IPS-15b (cell line): ENCODE results near the gene ARHGAP26.

Experiments
- H3K27me3 ChIP-seq: one replicate; pipeline ENCODE4 v1.6.1; 2013; ENCODE audit warnings: low read length; ENCODE audit not compliant: control insufficient read depth, insufficient read depth
- H3K36me3 ChIP-seq: one replicate; pipeline ENCODE4 v1.6.1; 2013; ENCODE audit warnings: low read length; ENCODE audit not compliant: control insufficient read depth, insufficient read depth
- H3K4me1 ChIP-seq: one replicate; pipeline ENCODE4 v1.6.1; 2013; ENCODE audit warnings: mild to moderate bottlenecking, low read length; ENCODE audit not compliant: control insufficient read depth, insufficient read depth
- H3K4me3 ChIP-seq: one replicate; pipeline ENCODE4 v1.5.1; 2013; ENCODE audit warnings: low read depth, low read length
- H3K9ac ChIP-seq: one replicate; pipeline ENCODE4 v1.6.1; 2013; ENCODE audit warnings: low read depth, mild to moderate bottlenecking, low read length
- H3K9me3 ChIP-seq: one replicate; pipeline ENCODE4 v1.6.1; 2013; ENCODE audit warnings: mild to moderate bottlenecking, low read length; ENCODE audit not compliant: control insufficient read depth, insufficient read depth

The ARHGAP26 gene

GRCh38 chr5:142758062-142758795, 11.9 kb upstream of the ARHGAP26 start:
- no peak overlapping the region for H3K9ac ChIP-seq
- H3K36me3 ChIP-seq, result no peaks in the 10 kb centered on the region
- no peaks in the 10 kb centered on the region for H3K27me3 ChIP-seq
- H3K9me3 ChIP-seq, result no peaks in the 10 kb centered on the region
- H3K4me1 ChIP-seq, result peaks cover 2% of the 10 kb centered on the region
- H3K4me3 ChIP-seq, result no peak overlapping the region

DNA sequence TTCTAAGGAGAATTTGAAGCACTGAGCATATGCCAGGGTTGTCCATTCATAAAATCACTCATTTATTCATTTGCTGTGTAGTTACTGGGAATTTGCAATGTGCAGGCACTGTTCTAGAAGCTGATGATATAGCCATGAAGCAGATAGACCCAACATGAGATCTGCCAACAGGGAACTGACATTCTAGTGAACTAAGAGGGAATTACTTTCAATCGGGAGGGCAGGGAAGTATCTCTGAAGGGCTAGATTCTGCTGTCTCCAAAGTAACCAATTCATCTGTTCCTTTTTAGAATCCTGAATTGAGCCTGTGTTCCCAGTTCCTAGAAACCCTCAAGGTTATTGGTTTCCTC, 11.4 kb upstream of the ARHGAP26 start:
- Histone ChIP-seq H3K9ac (no peak overlapping the region), H3K4me3 (no peak overlapping the region), H3K27me3 (no peaks in the 10 kb centered on the region), H3K9me3 (no peaks in the 10 kb centered on the region), H3K36me3 (no peaks in the 10 kb centered on the region), H3K4me1 (peaks cover 2% of the 10 kb centered on the region)

- Histone ChIP-seq H3K9ac (no peak overlapping the region), H3K4me3 (no peak overlapping the region), H3K4me1 (no peaks in the 10 kb centered on the region), H3K27me3 (peaks cover under 1% of the 10 kb centered on the region), H3K9me3 (no peaks in the 10 kb centered on the region), H3K36me3 (no peaks in the 10 kb centered on the region)
Observed at GRCh38 chr5:142763701-142764100, 6.5 kb upstream of the ARHGAP26 start.

DNA sequence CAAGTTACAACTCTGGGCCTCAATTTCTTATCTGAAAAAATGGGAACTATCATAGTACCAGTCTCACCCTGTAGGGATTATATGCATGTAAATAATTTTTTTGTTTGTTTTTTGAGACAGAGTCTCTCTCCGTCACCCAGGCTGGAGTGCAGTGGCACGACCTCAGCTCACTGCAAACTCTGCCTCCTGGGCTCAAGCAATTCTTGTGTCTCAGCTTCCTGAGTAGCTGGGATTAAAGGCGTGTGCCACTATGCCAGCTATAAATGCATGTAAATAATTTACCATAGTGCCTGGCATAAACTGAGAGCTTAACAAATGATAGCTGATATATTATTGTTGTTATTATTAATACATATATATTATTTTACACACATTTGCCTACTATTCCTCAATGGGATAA, 3.0 kb upstream of the ARHGAP26 start:
- no peaks in the 10 kb centered on the region for H3K9me3 ChIP-seq

GRCh38 chr5:142767911-142768310, 2.3 kb upstream of the ARHGAP26 start:
- H3K36me3 ChIP-seq, result no peaks in the 10 kb centered on the region
- no peak overlapping the region for H3K4me3 ChIP-seq
- no peaks in the 10 kb centered on the region for H3K9me3 ChIP-seq
- H3K27me3 ChIP-seq, result peaks cover 25% of the 10 kb centered on the region
- no peak overlapping the region for H3K9ac ChIP-seq
- H3K4me1 ChIP-seq, result peaks cover 5% of the 10 kb centered on the region

More for the DNA sequence above, 3.0 kb upstream of the ARHGAP26 start:
- Histone ChIP-seq H3K27me3 (peaks cover 18% of the 10 kb centered on the region), H3K4me3 (no peak overlapping the region), H3K36me3 (no peaks in the 10 kb centered on the region), H3K4me1 (peaks cover 5% of the 10 kb centered on the region), H3K9ac (no peak overlapping the region)

DNA sequence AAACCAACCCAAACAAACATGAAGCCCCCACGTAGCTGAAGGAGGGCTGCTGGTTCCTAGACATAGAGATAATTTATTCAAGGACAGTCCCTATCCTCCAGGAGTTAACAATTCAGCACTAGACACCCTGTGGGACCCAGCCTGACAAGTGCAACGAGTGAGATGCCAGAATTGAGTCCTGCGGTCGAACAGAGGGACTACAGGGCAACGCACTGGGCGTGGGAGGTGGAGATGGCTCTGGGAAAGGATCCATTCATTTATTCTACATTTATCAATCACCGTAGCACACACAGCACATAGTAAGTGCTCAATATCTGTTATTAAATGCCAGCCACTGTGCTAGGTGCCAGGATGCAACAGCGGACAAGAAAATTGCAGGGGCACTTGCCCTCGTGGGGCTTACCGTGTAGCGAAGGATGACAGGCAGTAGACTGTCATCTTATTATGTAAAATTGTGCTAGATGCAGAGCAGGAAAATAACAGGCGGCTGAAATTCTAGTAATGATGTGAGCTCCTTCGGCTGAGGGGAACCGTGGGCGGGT, 855 bp upstream of the ARHGAP26 start:
- peaks cover 25% of the 10 kb centered on the region for H3K27me3 ChIP-seq
- no peaks in the 10 kb centered on the region for H3K9me3 ChIP-seq
- H3K4me3 ChIP-seq, result peak overlapping the region; percentile 97
- peaks cover 5% of the 10 kb centered on the region for H3K4me1 ChIP-seq
- H3K9ac ChIP-seq, result no peak overlapping the region
- H3K36me3 ChIP-seq, result no peaks in the 10 kb centered on the region

GRCh38 chr5:142770650-142771609, 753 bp downstream of the ARHGAP26 start:
- Histone ChIP-seq H3K36me3 (no peaks in the 10 kb centered on the region), H3K9ac (no peak overlapping the region), H3K4me3 (peak overlapping the region; percentile 85), H3K4me1 (peaks cover 5% of the 10 kb centered on the region), H3K9me3 (no peaks in the 10 kb centered on the region), H3K27me3 (peaks cover 25% of the 10 kb centered on the region)

- peaks cover 25% of the 10 kb centered on the region for H3K27me3 ChIP-seq
- no peaks in the 10 kb centered on the region for H3K9me3 ChIP-seq
- peak overlapping the region; percentile 85 for H3K4me3 ChIP-seq
- peaks cover 5% of the 10 kb centered on the region for H3K4me1 ChIP-seq
- no peaks in the 10 kb centered on the region for H3K36me3 ChIP-seq
- H3K9ac ChIP-seq, result no peak overlapping the region
Observed at GRCh38 chr5:142771666-142772065, 1.5 kb downstream of the ARHGAP26 start.

DNA sequence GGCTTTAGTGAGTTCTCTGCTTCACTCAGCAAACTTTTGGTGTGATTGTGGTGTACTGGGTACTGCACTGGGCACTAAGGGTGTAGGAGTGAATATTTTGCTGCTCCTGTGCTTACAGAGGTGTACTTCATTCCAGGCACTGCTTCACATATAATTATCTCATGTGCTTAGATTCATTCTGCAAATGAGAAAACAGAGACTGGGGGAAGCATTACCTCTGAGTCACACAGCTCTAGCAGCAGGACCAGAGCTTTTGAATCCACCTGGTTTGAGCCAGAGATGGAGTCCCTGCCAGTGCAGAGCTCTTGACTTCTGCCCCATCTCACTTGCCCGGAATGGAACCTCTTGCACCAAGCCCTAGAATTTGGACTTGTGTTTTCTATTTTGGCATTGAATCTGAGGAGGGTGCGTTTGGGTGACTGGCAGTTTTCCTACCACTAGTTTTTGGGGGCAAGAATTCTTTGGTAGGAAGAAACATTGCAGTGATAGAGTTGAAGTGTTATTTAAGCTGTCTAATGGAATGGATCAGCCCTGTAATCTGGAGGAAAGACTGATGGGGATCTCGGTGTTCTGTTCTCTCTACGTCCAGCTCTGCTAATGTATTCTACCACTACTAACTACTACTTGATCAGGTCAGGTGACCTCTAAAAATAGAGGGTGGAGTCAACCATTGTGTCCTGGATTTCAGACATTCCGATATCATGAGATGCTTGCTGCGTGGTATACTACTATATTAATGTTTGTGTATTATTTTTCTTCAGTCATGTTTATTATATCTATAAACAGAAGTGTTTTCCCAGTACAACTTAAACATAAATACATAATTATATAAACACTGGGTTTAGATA, 2.5 kb downstream of the ARHGAP26 start:
- Histone ChIP-seq H3K4me3 (no peak overlapping the region), H3K9ac (no peak overlapping the region), H3K36me3 (no peaks in the 10 kb centered on the region), H3K4me1 (peaks cover 5% of the 10 kb centered on the region), H3K27me3 (peaks cover 25% of the 10 kb centered on the region), H3K9me3 (no peaks in the 10 kb centered on the region)

DNA sequence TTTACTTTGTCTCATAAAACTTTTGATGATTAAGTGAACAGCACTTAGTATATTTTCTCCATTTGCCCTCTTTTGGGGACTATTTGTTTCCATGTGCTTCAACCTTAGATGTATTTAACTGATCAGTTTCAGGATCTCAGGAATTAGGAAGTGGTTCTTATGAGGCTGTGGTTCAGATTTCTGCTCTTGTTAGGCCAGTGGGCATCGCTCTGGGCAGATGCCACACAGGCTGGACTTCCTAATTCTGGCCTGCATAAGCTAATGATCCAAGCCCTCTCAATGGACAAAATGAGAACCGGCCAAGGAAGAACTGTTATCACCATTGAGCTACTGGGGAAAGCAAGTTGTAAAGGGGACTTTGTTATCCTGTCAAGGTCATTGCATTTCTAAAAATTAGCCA, 6.9 kb downstream of the ARHGAP26 start:
- no peak overlapping the region for H3K9ac ChIP-seq
- no peaks in the 10 kb centered on the region for H3K9me3 ChIP-seq
- H3K36me3 ChIP-seq, result no peaks in the 10 kb centered on the region
- H3K27me3 ChIP-seq, result peaks cover 7% of the 10 kb centered on the region
- H3K4me1 ChIP-seq, result peaks cover 4% of the 10 kb centered on the region
- H3K4me3 ChIP-seq, result no peak overlapping the region

DNA sequence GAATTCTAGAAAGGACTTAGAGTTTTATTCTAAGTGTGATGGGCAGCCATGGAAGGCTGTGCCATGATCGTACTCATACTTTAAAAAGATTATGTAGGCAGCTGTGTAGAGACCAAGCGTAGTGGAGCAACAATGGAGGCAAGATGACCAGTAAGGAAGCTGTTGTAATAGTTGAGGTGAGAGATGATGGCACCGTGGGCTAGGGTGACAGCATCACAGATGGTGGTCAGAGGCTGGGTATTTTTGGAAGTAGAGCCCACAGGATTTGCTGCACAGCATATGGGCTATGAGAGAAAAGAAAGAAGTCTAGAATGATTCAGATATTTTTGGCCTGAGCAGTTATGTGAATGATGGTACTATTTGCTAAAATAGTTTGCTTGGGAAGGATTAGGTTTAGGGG, 7.7 kb downstream of the ARHGAP26 start:
- Histone ChIP-seq H3K4me1 (peaks cover 8% of the 10 kb centered on the region), H3K27me3 (no peaks in the 10 kb centered on the region), H3K4me3 (no peak overlapping the region), H3K36me3 (no peaks in the 10 kb centered on the region), H3K9me3 (no peaks in the 10 kb centered on the region), H3K9ac (no peak overlapping the region)
